ENCODE measurements around the gene FBXO22.
"Not testable (repeated sequence)": the region's sequence is repeated elsewhere in the genome, so short reads cannot be mapped to it uniquely, and the experiment has no call there.

The FBXO22 gene

GRCh38 chr15:75903331-75904239 lies at the start of gene FBXO22:
Gene FBXO22, plus strand, starts transcription at chr15:75903878. Its CDS starts 86 bp downstream, at chr15:75903964.
- no peak for DNase-seq

- no peak for DNase-seq
These were observed 45.8 kb upstream of the FBXO22 start for GRCh38 chr15:75857886-75858285.

- no peak for DNase-seq
These were observed 41.8 kb upstream of the FBXO22 start for GRCh38 chr15:75861750-75862402.

- DNase-seq: no peak
These were observed 40.9 kb upstream of the FBXO22 start for GRCh38 chr15:75862796-75863195.

- DNase-seq: no peak
These were observed 39.2 kb upstream of the FBXO22 start for GRCh38 chr15:75864213-75865059.

- not testable (repeated sequence) for DNase-seq
These were observed 37.6 kb upstream of the FBXO22 start for GRCh38 chr15:75866045-75866444.

- no peak for DNase-seq
These were observed 36.8 kb upstream of the FBXO22 start for GRCh38 chr15:75866916-75867315.

GRCh38 chr15:75867449-75867848 lies 36.2 kb upstream of the FBXO22 start:
- DNase-seq: no peak

GRCh38 chr15:75868019-75868418 lies 35.7 kb upstream of the FBXO22 start:
- no peak for DNase-seq

- DNase-seq: no peak
These were observed 34.2 kb upstream of the FBXO22 start for GRCh38 chr15:75869446-75869845.

GRCh38 chr15:75871589-75871988 lies 32.1 kb upstream of the FBXO22 start:
- DNase-seq: not testable (repeated sequence)

GRCh38 chr15:75872403-75872990 lies 31.2 kb upstream of the FBXO22 start:
- DNase-seq: no peak

GRCh38 chr15:75884041-75884440 lies 19.6 kb upstream of the FBXO22 start:
- DNase-seq: no peak

GRCh38 chr15:75887178-75887577 lies 16.5 kb upstream of the FBXO22 start:
- no peak for DNase-seq

GRCh38 chr15:75891895-75892294 lies 11.8 kb upstream of the FBXO22 start:
- no peak for DNase-seq

- DNase-seq: no peak
These were observed 7.9 kb upstream of the FBXO22 start for GRCh38 chr15:75895731-75896130.

- DNase-seq: no peak
These were observed 3.1 kb upstream of the FBXO22 start for GRCh38 chr15:75900577-75900976.

GRCh38 chr15:75902129-75902557 lies 1.5 kb upstream of the FBXO22 start:
- no peak for DNase-seq

- no peak for DNase-seq
These were observed 1.6 kb downstream of the FBXO22 start for GRCh38 chr15:75905231-75905630.

GRCh38 chr15:75910355-75910754 lies 6.7 kb downstream of the FBXO22 start:
- not testable (repeated sequence) for DNase-seq

- DNase-seq: no peak
These were observed 13.3 kb downstream of the FBXO22 start for GRCh38 chr15:75916978-75917377.

- DNase-seq: no peak
These were observed 14.5 kb downstream of the FBXO22 start for GRCh38 chr15:75918135-75918534.

- no peak for DNase-seq
These were observed 16.4 kb downstream of the FBXO22 start for GRCh38 chr15:75920079-75920478.
